NCI-H460 (cell line): ENCODE measurements around the gene MBOAT2. TPM values are rescaled to one million over a fixed set of nuclear protein-coding genes. Genes with fewer than 3 reads are reported as not detected.

Experiments
- DNase-seq: peaks from one replicate; pipeline ENCODE4 v3.0.0-alpha.2; 2016; ENCODE audit warnings: low read depth; ENCODE audit errors: extremely low read depth
- total RNA-seq: library from RNA; depleted of rRNA; stranded (reverse); fragments of >200 nt; shearing (Covaris generic); gene quantifications from 2 replicates; pipeline ENCODE4 v1.2.3, GENCODE V29; 2014

The MBOAT2 gene
- total RNA-seq, 1 experiment from 2014 or later = 4.9 TPM

DNA sequence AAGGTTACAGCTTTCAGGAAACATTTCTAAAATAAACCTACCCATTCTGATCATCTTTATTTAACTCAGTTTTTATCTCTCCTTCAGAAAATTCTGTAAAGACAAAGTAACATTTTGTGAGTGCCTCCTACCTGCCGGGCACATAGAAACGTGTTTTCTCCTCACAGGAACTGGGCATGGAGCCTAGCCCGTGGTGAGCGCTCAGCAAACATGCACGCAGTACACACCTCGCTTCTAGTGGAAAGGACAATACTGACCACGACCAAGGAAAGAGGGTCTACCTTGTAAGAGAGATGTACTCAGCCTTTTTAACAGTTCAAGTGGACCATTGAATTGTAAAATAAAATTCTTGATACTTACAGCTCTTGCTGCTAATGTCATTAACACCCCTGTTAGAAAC, 141.3 kb downstream of the MBOAT2 start:
- DNase-seq = no peak

DNA sequence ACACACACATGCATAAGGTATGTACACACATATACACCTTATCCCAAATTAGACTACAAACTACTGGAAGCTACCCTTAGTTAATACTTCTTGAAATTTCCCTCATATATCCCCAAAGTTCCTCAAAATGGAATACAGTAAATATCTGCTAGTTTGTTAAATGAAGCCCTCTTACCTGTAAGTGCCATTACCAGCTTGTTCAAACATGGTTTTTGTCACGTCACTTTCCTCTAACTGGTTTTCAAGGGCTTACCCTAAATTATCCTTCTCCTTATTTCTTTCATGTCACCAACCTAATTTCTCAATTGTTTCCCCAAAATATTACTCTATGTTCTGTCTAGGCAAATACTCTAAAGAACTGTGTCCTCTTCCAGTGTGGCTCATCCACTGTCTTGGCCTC, 141.7 kb downstream of the MBOAT2 start:
- no peak for DNase-seq

DNA sequence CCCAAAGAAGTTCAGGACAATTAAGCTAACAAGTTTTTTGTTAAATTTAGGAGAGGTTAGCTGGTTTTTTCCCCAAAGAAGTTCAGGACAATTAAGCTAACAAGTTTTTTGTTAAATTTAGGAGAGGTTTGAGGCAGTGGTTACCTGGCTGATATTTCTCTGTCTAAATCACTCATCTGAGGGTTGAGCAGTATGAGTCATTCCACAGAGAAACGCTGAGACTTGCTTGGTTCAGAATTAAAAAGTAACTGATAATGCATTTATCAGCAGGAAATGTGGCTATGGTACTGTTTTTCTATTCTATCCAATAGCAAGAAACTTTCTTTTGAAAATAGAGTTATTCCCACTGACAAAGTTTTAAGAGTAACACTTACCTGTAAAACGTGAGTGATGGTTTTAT, 143.2 kb downstream of the MBOAT2 start:
- DNase-seq = no peak

DNA sequence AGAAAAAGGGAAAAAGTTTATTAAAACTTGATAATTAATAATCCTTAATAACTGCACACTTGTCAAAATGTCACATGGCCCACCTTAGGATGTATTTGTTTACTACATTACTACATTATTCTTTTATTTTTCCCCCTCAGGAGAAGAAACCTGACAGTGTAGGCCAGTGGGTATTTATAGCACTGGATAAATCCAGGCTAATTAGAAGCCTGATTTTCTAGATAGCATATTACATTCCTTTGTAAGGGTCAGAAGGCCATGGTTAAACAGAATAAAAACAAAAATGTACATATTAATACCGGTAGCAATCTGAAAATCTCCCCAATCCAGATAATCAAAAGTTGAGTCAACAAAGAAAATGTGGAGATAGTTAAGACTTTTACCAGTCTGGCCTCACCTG, 144.6 kb downstream of the MBOAT2 start:
- DNase-seq = no peak

DNA sequence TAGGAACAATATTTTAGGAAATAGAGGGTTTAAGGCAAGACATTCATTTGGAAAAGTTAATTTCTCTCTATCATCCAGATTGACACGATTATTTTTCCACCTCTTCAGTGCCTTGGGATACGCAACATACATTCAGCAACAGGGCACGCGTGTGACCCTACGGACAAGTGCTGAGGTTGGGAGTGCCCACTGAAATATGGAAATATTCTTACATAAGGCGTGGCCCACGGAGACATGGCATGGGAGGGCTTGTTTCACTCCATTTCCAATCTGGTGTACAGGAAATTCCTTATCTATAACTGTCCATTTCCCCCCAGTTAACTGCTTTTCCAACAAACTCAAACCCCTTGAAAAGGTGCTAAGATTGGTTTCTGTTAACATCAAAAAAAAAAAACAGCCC, 145.2 kb downstream of the MBOAT2 start:
- DNase-seq = no peak

DNA sequence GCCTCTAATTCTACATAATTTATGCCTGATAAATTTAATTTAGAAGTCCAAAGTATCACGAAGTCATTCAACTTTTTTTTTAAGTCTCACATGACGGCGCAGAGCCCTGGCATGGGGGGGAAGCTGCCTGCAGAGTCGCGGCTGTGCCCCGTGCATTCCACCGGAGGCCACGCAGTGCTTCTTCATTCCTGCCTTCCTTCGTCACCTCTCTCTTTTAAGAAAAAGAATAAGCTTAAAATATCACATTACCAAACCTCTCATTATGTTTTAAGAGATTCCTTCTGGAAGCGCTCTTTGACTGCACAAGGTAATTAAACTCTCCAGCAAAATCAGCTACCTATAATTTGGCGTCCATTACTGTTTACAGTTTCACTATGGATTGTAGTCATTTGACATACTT, 145.8 kb downstream of the MBOAT2 start:
- no peak for DNase-seq

DNA sequence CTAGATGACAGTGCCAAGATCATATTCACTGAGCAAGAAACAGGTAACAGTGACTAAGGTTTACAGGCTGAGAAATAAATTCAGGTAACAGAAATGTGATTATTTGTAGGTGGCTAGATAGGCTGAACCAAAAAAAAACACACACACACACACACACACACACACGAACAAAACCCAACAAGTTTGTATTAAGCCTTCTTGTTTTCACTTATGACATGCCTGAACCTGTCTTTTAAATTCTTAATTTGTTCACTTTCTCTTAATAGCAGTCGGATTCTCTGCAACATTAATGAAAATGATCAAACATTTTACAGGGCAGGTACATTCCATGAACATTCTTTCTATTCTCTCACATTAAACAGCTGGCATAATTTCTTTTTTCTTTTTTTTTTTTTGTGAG, 147.3 kb downstream of the MBOAT2 start:
- DNase-seq = no peak

DNA sequence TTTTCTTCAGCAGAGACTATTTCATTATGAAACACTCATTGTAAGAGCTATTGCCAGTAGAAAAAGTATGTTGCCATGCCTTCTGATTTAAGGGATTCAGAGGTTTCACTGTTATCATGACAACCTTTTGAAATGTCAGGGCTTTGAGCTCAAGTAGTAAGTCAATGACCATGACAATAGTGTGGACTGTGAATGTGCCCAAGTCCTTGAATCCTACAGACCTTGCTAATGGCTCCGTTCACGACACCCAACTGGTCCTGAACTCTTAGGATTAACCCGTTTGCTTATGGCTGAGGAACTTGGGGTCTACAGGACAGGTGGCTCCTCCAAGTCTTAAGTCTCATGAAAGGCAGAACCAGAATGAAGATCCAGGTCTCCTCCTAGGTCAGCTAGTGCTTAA, 148.5 kb downstream of the MBOAT2 start:
- DNase-seq = no peak

DNA sequence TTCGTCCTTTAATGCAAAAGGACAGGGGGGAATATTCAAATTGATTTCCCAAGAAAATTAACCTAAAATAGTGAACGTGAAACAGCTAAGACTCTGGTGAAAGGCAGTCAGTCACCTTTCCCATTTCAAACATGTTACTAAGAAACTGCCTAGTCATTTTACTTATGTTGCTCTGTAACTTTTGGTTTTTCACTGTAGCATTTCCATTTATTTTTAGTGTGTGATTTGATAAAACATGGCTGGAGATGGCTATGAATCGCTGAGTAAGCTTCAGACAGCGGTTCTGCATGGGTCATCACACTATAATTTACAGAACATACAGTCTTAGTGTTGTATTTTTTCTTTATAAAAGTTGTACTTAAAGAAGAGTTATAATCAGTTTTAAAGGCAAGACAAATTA, 150.1 kb downstream of the MBOAT2 start:
- no peak for DNase-seq

DNA sequence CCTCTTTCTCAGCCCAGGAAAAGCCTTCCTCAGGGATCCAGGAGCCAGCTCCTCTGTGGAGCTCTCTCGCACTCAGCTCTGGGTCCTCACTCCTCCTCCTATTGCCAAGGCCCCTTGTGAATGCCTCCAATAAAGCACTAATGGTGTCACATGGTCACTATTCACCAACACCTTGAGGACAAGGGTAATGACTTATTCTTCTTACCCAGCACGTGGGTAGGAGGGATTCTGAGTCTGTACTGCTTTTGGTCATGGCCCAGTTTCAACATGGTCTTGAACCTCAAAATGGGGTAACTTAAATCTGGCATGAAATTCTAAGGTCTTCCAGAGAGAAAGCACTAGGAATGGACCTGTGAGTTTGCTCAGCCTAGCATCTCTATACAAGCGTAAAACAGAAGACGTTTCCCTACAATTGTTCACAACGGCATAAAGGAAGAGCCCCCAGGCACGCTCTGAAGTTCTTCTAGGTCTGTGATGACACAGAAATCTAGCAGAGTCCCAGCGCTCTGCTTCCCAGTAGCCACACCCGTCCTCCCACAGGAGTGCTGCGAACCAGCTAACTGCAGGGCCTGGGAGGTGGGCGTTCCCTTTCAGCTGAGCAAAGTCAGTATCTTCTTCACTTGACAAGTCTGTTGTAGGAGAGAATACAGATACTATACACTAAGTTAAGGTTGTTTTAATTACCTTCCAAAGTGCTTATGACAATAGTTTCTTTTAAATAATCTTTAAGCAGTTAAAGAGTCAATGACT, 151.5 kb downstream of the MBOAT2 start:
- DNase-seq = no peak

DNA sequence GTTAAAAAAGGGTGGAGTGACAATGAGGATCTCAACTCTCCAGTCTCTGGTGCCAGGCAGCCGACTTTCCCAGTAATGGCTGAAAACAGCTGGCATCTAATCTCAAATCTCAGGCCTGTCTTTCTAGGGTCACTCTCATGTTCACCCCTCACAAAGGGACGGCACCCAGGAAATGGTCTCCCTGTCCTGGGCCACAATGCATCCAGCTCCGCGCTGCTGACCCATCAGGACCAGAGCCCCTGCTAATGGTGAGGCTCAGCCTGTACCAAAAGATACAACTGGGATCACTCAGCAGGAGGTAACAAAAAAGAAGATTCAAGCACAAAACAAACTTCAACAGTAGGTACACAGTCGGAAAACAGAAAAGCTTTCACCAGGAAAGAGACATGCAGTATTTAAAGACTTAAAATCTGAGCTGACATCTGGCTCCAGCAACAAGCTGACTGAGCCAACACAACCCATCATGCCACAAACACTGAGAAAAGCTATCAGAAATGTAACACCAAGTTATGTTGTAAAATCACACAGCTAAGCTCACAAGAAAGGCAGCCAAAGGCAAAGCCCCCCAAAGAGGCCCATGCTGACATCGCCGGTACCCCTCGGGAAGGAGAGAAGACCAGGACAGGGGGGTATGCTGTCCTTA, 152.5 kb downstream of the MBOAT2 start:
- no peak for DNase-seq

DNA sequence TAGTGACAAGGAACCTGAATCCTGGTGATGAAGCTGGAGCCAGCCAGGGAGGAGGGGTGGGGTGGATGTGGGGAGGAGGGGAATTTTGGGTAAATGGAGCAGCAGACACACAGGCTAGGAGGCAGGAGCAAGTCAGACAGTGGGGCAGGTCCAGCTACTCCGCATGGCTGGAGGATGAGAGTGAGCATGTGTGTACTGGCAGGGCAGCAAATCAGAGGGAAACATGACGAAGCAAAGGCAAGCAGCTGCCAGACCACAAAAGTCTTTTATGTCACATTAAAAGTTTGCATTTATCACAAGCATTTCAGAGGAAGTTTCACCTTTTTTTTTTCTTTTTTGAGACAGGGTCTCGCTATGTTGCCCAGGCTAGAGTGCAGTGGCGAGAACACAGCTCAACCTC, 154.2 kb downstream of the MBOAT2 start:
- DNase-seq = no peak

DNA sequence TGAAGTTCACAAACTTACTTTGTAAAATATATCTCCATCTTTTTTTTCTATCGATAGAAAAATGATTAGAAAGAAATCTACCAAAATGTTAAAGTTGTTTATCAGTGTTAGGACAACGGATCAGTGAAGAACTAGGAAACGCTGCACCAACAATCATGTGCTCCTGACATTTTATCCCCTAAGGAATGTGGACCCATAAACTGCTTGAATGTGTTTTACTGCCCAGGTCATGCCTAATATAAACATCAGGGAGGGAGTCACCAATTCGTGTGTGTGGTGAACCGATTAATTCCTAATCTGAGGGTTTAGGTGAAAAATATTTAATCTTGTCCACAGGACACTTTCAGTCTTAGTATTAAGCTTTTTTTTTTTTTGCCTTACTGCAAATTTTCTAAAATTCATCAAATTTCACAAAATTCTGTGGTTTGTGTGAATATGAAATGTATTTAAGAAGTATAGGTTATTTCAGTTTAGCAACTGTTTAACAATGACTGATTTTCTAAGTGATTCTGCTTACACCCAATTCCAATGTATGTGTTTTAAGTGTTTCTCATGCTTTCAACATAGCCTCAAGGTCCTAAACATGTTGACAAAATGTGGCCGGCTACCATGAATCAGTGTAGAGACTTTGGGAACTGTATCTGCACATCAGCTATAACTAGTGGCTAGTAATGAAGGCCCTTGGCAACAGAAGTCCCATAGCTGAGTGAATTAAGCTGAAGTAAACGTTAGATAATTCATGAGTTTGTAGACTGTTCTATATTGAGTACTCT, 155.0 kb downstream of the MBOAT2 start:
- no peak for DNase-seq

DNA sequence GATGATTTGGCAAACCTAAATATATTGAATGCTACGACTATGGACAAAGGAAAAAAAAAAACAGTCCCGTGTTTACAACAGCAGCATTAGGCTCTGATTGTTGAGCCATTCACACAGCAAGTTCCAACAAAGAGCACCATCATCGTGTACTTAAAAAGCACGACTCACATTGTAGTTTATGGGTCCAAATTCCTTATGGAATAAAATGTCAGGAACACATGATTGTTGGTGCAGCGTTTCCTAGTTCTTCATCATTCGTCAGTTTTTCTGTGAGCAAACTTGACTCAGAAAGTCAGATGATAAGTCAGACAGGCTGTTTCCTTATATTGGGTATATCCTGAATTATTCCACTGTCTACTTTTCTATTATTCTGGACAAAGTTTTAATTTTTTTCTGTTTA, 156.1 kb downstream of the MBOAT2 start:
- no peak for DNase-seq

DNA sequence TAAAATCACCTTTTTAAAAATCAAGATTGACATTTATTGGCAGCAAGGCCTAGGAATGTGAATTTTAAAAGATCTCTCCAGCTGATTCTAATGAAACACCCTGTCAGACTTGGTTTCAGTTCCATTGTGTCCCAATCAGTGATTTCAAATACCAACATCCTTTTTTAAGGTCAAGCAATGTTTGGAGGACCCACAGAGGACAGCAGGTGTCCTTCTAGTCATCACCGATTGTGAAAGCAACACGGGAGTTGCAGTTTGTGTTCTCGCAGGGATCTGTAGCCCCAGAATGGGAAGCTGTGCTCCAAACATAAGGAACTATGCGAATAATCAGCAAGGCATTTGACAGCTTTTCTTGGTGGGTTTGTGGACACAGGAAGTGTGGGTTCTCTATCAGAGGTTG, 161.6 kb downstream of the MBOAT2 start:
- DNase-seq = no peak

DNA sequence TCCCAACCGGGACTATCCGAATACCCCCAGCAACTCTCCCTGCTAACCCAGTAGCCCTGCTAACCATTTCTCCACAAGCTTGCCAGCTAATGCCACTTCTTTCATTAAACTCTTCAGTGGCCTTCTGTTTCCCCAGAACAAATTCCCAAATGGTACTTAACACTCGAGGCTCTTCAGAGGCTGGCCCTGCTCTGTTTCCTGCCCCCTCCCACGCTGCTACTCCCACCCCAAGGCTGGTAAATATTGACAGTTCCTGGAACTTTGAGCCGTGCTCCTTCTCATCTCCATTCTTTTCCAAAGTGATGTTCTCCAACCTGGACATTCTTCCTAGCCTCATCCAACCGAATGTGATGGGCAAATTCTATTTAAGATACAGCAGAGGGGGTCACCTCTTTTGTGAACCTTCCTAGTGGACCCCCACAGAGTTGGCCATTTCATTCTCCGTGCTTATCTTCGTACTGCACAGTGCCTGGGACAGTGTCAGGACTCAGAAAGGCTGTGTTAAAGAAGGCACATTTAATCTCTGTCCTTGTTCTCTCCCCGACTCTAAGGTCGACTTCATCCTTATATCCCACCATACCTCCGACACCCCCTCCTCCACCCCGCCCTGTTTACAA, 162.9 kb downstream of the MBOAT2 start:
- no peak for DNase-seq

DNA sequence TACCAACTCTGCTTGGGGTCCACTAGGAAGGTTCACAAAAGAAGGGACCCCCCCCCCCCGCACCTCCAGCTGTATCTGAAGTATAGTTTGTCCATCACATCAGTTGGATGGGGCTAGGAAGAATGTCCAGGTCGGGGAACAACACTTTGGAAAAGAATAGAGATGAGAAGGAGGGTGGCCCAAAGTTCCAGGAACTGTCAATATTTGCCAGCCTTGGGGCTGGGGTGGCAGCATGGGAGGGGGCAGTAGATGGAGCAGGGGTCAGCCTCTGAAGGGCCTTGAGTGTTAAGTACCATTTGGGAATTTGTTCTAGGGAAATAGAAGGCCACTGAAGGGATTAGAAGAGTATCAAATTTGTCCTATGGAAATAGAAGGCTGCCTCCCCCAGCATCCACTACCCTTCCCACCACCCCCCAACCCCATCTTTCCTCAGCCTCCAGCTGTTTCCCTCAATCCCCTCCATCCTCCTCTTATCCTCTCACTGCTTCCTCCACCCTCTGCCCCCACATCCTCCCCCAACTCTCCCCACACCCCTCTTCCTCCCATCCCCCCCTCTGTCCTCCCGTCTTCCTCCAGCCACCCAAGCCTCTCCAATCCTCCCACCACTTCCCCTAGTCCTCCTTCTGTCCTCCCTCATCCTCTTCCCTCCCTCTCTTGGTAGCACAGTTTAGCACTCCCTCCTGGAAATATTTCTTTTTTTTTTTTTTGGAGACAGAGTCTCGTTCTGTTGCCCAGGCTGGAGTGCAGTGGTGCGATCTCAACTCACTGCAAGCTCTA, 164.1 kb downstream of the MBOAT2 start:
- DNase-seq = no peak

DNA sequence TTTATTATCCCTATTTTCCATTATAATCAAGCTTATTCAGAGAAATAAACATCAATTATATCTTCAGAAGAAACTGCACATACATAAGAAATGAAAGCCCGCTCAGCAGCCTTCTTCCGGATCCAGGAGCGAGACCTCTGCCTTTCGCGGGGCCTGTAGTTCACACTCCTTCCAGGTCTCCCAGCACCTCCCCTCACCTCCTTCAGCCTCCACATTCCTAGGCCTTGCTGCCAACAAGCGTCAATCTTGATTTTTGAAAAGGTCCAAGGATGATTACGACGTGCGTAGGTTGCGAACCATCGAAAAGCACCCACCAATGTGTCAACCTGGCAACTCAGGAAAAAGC, 165.7 kb downstream of the MBOAT2 start:
- DNase-seq = no peak

DNA sequence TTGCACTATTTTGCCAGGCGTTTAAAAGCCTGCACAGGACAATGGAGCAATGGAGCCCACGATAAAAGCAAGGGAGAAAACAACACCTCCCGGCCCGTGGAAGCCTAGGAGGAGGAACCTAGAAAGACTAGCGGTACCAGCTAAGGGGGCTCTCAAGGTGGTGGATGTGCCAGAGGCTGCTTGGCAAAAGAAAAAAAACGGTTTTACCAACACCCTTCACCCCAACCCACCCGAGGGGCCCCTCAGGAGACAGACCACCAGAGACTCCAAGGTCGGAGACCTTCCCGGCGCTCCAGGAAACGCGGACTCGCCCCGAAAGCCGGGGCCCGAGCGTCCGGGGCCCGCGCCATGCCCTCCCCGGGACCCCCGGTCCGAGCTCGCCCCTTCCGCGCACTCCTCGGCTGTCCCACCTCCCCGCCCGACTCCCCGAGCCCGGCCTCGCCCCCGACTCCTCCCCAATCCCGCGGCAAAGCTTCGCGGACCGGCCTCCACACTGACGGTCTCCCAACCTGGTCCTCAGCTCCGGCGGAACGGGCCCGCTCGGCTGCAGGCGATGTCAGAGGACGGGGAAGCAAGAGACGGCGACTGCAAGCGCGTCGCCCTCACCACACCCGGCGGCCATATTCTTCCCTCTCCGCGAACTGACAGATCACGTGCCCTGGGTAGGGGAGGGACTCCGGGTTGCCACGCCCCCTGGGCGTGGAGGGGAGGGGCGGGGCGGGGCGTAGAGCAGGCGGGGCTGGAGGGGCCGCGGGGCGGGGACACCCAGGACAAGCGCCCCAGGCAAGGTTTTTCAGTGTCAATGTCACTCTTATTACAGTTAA, 166.3 kb downstream of the MBOAT2 start, which contains the start of gene KIDINS220:
KIDINS220 (minus strand) TSS at position 643 of the 824 bp plus-strand sequence. CDS start 10,520 bp downstream, outside the sequence.
- DNase-seq = peak; percentile 85

DNA sequence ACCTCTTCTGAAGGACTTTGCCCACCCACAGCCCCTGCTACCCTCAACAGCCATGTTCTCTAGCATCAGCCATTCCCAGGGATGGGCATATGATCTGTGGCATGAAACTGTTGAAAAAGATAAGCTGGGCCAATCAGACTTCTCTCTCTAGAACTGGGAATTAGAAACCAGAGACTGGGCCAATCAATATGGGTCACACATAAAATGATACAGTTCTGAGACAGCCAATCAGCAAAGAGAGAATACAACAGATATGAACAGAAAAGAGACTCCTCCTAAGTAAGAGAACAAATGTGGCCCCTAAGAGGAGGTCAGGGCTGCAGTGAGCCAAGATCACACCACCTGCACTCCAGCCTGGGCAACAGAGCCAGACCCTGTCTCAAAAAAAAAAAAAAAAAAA, 168.2 kb downstream of the MBOAT2 start:
- no peak for DNase-seq
